ENCODE data around the gene RELN. TPM values are rescaled to one million over a fixed set of nuclear protein-coding genes. Genes with fewer than 3 reads are reported as not detected.

The RELN gene
- total and polyA plus RNA-seq, 2 of the 13 experiments (the other 11 are each of a cell fraction or from before 2014, with no cell fraction given), result 315 to 332 TPM

DNA sequence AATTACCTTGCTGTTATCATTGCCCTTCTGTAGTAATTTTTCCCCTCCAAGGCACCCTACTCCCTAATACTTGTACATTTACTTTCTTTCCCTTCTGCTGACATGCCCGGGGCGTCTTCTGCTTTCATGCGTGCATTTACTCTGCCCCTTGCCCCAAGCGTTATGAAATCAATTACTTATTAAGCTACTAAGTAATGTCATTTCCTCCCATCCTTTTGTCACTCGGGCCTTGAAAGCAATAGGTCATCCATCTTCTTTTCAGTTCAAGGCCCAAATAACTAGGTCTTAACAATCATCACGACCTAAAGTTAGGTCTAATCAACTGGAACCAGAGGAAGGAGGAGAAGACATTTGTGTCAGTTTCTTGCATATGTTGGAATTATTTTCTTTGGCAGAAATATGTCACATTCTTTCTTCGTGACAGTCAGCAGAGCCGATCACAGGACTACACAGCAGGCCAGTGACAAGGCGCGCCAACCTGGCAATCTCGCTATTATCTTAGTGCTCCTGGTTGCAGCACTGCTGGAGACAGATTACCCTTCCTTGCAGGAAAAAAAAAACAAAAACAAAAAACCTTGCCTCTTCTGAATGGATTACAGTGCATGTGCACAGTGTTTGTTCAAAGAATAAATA is 179.2 kb downstream of the RELN start (continued):
- TF ChIP-seq ASH2L (IDR thresholded peaks at IDR 0.05; ENCODE audit: insufficient read length, low read depth, low read length) (peak; percentile 69), ZBTB7B (CRISPR knock-in tag; IDR thresholded peaks at IDR 0.05) (no peak), CREB1 (IDR thresholded peaks at IDR 0.05) (no peak), CREB1 (CRISPR knock-in tag; IDR thresholded peaks at IDR 0.05) (peak; percentile 66), ZNF335 (CRISPR knock-in tag; IDR thresholded peaks at IDR 0.05) (no peak), ZNF296 (CRISPR knock-in tag; conservative IDR thresholded peaks at IDR 0.05) (no peak), HDAC2 (CRISPR knock-in tag; IDR thresholded peaks at IDR 0.05) (peak; percentile 70), ZNF614 (CRISPR knock-in tag; IDR thresholded peaks at IDR 0.05; ENCODE audit: borderline replicate concordance) (no peak), ZNF225 (CRISPR knock-in tag; IDR thresholded peaks at IDR 0.05) (no peak), ATF4 (CRISPR knock-in tag; IDR thresholded peaks at IDR 0.05) (0 out of 4 replicates have a peak, but pooled peaks of 1 of the 2 experiments have one; percentile 20), KMT2B (CRISPR knock-in tag; IDR thresholded peaks at IDR 0.05) (peak; percentile 54; the same call in 1 of the 2 replicates), SALL1 (CRISPR knock-in tag; IDR thresholded peaks at IDR 0.05) (peak; percentile 56; the same call in 1 of the 2 replicates), SOX6 (IDR thresholded peaks at IDR 0.05) (no peak), SOX6 (CRISPR knock-in tag; IDR thresholded peaks at IDR 0.05) (peak; percentile 85)
- TF ChIP-seq, protein P1, sequence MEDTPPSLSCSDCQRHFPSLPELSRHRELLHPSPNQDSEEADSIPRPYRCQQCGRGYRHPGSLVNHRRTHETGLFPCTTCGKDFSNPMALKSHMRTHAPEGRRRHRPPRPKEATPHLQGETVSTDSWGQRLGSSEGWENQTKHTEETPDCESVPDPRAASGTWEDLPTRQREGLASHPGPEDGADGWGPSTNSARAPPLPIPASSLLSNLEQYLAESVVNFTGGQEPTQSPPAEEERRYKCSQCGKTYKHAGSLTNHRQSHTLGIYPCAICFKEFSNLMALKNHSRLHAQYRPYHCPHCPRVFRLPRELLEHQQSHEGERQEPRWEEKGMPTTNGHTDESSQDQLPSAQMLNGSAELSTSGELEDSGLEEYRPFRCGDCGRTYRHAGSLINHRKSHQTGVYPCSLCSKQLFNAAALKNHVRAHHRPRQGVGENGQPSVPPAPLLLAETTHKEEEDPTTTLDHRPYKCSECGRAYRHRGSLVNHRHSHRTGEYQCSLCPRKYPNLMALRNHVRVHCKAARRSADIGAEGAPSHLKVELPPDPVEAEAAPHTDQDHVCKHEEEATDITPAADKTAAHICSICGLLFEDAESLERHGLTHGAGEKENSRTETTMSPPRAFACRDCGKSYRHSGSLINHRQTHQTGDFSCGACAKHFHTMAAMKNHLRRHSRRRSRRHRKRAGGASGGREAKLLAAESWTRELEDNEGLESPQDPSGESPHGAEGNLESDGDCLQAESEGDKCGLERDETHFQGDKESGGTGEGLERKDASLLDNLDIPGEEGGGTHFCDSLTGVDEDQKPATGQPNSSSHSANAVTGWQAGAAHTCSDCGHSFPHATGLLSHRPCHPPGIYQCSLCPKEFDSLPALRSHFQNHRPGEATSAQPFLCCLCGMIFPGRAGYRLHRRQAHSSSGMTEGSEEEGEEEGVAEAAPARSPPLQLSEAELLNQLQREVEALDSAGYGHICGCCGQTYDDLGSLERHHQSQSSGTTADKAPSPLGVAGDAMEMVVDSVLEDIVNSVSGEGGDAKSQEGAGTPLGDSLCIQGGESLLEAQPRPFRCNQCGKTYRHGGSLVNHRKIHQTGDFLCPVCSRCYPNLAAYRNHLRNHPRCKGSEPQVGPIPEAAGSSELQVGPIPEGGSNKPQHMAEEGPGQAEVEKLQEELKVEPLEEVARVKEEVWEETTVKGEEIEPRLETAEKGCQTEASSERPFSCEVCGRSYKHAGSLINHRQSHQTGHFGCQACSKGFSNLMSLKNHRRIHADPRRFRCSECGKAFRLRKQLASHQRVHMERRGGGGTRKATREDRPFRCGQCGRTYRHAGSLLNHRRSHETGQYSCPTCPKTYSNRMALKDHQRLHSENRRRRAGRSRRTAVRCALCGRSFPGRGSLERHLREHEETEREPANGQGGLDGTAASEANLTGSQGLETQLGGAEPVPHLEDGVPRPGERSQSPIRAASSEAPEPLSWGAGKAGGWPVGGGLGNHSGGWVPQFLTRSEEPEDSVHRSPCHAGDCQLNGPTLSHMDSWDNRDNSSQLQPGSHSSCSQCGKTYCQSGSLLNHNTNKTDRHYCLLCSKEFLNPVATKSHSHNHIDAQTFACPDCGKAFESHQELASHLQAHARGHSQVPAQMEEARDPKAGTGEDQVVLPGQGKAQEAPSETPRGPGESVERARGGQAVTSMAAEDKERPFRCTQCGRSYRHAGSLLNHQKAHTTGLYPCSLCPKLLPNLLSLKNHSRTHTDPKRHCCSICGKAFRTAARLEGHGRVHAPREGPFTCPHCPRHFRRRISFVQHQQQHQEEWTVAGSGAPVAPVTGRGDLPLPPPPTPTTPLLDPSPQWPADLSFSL (CRISPR knock-in tag; IDR thresholded peaks at IDR 0.05), result no peak
- TF ChIP-seq, protein P2, sequence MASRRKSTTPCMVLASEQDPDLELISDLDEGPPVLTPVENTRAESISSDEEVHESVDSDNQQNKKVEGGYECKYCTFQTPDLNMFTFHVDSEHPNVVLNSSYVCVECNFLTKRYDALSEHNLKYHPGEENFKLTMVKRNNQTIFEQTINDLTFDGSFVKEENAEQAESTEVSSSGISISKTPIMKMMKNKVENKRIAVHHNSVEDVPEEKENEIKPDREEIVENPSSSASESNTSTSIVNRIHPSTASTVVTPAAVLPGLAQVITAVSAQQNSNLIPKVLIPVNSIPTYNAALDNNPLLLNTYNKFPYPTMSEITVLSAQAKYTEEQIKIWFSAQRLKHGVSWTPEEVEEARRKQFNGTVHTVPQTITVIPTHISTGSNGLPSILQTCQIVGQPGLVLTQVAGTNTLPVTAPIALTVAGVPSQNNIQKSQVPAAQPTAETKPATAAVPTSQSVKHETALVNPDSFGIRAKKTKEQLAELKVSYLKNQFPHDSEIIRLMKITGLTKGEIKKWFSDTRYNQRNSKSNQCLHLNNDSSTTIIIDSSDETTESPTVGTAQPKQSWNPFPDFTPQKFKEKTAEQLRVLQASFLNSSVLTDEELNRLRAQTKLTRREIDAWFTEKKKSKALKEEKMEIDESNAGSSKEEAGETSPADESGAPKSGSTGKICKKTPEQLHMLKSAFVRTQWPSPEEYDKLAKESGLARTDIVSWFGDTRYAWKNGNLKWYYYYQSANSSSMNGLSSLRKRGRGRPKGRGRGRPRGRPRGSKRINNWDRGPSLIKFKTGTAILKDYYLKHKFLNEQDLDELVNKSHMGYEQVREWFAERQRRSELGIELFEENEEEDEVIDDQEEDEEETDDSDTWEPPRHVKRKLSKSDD (CRISPR knock-in tag; IDR thresholded peaks at IDR 0.05; ENCODE audit: low read depth), result 0 out of 2 replicates have a peak, but pooled peaks have one; percentile 31
- TF ChIP-seq, protein P3, sequence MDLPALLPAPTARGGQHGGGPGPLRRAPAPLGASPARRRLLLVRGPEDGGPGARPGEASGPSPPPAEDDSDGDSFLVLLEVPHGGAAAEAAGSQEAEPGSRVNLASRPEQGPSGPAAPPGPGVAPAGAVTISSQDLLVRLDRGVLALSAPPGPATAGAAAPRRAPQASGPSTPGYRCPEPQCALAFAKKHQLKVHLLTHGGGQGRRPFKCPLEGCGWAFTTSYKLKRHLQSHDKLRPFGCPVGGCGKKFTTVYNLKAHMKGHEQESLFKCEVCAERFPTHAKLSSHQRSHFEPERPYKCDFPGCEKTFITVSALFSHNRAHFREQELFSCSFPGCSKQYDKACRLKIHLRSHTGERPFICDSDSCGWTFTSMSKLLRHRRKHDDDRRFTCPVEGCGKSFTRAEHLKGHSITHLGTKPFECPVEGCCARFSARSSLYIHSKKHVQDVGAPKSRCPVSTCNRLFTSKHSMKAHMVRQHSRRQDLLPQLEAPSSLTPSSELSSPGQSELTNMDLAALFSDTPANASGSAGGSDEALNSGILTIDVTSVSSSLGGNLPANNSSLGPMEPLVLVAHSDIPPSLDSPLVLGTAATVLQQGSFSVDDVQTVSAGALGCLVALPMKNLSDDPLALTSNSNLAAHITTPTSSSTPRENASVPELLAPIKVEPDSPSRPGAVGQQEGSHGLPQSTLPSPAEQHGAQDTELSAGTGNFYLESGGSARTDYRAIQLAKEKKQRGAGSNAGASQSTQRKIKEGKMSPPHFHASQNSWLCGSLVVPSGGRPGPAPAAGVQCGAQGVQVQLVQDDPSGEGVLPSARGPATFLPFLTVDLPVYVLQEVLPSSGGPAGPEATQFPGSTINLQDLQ (CRISPR knock-in tag; IDR thresholded peaks at IDR 0.05), result no peak
